ENCODE measurements around the gene CEP85.
A peak's percentile ranks its signal among the peaks of the same experiment; 100 is the strongest.

- TF ChIP-seq CTCF (IDR thresholded peaks at IDR 0.05; ENCODE audit: insufficient read depth, low read depth, low read length) (peak; percentile 58), EZH2 (IDR thresholded peaks at IDR 0.05; ENCODE audit: insufficient read depth, low read length) (no peak)
These were observed at the start of gene CEP85 for GRCh38 chr1:26233903-26234643.
